ENCODE results near the gene NOL4.

DNA sequence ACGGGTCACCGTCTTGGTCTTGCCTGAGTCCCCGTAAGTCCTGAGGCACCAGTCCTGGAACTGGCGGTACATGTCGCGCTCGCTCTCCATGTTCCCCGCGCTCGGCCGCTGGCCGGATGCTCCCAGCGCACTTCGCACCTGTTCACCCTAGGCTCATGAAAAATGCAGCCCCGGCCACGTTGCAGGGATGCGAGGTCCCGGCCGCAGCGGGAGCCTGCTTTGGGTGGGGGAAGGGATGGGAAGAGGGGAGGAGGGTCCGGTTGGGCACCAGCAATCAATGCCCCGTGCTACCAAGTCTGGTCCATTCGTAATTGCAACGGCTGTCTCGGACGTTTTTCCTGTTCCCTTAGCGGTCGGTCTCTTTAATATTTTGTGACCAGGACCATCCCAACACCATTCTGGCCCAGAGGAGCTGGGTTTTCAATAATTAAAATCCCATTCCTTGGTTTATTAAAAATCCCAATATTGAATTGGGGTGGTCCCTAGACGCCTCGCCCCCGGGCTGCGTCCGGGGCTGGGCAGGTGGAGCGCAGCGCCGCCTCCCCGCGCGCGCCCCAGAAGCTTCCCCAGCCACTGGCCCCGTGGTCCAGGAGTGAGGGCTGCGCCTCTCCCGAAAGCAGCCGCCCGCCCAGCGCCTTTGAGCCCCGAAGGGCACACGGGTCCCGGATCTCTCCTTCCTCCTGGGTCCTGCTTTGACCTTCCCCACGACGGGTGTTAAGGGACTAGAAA, 1.4 kb downstream of the NOL4 start:
- TF ChIP-seq, protein P1, sequence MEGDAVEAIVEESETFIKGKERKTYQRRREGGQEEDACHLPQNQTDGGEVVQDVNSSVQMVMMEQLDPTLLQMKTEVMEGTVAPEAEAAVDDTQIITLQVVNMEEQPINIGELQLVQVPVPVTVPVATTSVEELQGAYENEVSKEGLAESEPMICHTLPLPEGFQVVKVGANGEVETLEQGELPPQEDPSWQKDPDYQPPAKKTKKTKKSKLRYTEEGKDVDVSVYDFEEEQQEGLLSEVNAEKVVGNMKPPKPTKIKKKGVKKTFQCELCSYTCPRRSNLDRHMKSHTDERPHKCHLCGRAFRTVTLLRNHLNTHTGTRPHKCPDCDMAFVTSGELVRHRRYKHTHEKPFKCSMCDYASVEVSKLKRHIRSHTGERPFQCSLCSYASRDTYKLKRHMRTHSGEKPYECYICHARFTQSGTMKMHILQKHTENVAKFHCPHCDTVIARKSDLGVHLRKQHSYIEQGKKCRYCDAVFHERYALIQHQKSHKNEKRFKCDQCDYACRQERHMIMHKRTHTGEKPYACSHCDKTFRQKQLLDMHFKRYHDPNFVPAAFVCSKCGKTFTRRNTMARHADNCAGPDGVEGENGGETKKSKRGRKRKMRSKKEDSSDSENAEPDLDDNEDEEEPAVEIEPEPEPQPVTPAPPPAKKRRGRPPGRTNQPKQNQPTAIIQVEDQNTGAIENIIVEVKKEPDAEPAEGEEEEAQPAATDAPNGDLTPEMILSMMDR (IDR thresholded peaks at IDR 0.05; ENCODE audit: insufficient read depth, low read length, poor library complexity, severe bottlenecking): no peak
- TF ChIP-seq EZH2phosphoT487 (conservative IDR thresholded peaks at IDR 0.05; ENCODE audit: low read length): no peak
